Lung (tissue), 12 donors: ENCODE data around the gene DDX10. TPM values are rescaled to one million over a fixed set of nuclear protein-coding genes. Genes with fewer than 3 reads are reported as not detected.

Source experiments
- ATAC-seq: fragments of 200-7000 bp; cut with Tn5 transposase; one replicate; pipeline ENCODE4 v1.9.1; 2020; ENCODE audit warnings: moderate number of reproducible peaks; ENCODE audit not compliant: insufficient read depth, low FRiP score
- DNase-seq, 3 donors: peaks; one replicate each; pipeline ENCODE4 v3.0.0-alpha.2; 2013 to 2017
- H3K27ac ChIP-seq, 2 donors: one replicate each; pipeline ENCODE4 v1.5.1; 2013; ENCODE audit warnings: mild to moderate bottlenecking in 2 of 2, moderate library complexity in 2 of 2, control low read depth in 1 of 2, inconsistent platforms in 1 of 2, low read depth in 1 of 2, low read length in 1 of 2
- H3K27me3 ChIP-seq, 3 donors: one replicate each; pipeline ENCODE4 v1.5.1; 2013; ENCODE audit warnings: low read length in 2 of 3; ENCODE audit not compliant: control insufficient read depth in 3 of 3, insufficient read depth in 3 of 3
- H3K36me3 ChIP-seq, 4 donors: one replicate each; pipeline ENCODE4 v1.5.1; 2013; ENCODE audit warnings: low read length in 4 of 4, mild to moderate bottlenecking in 1 of 4, moderate library complexity in 1 of 4; ENCODE audit not compliant: control insufficient read depth in 4 of 4, insufficient read depth in 4 of 4
- H3K4me1 ChIP-seq, 5 donors: one replicate each; pipeline ENCODE4 v1.5.1; 2013; ENCODE audit warnings: low read length in 5 of 5, mild to moderate bottlenecking in 2 of 5, moderate library complexity in 1 of 5; ENCODE audit not compliant: control insufficient read depth in 5 of 5, insufficient read depth in 5 of 5
- H3K4me3 ChIP-seq: one replicate; pipeline ENCODE4 v1.5.1; 2013; ENCODE audit warnings: mild to moderate bottlenecking, control low read depth, moderate library complexity
- H3K9ac ChIP-seq, 2 donors: one replicate each; pipeline ENCODE4 v1.5.1; 2013; ENCODE audit warnings: low read length in 2 of 2, control low read depth in 1 of 2; ENCODE audit not compliant: insufficient read depth in 1 of 2
- H3K9me3 ChIP-seq, 4 donors: one replicate each; pipeline ENCODE4 v1.5.1; 2013; ENCODE audit warnings: low read length in 3 of 4, mild to moderate bottlenecking in 1 of 4, moderate library complexity in 1 of 4; ENCODE audit not compliant: control insufficient read depth in 4 of 4, insufficient read depth in 3 of 4
- WGBS, 2 donors: extraction: QIAGEN DNeasy Blood & Tissue Kit; methylation state at CpG; one replicate each; pipeline ENCODE4 v1.1.7; 2013; 5-methylcytosine and 5-hydroxymethylcytosine counted together
- polyA plus RNA-seq, 2 donors: library from polyadenylated mRNA; stranded (reverse); fragments of 200-250 nt; gene quantifications; one replicate each; pipeline ENCODE4 v1.2.1, GENCODE V29; 2013
- total RNA-seq, 2 donors: library from RNA; depleted of rRNA in 1 of 2; stranded (reverse); fragments of >200 nt in 1 of 2; gene quantifications; one replicate each; pipeline ENCODE4 v1.2.1, GENCODE V29; 2014 to 2021
- TF ChIP-seq, protein P1 (sequence below): IDR thresholded peaks from 2 replicates; pipeline ENCODE4 v1.5.1; 2012; ENCODE audit warnings: mild to moderate bottlenecking; ENCODE audit errors: control extremely low read depth, extremely low read depth
- donor health status: control.
- donor health status: control.
- donor health status: Bipolar disorder and iron deficiency.
- donor health status: healthy.
- donor health status: DM: yes; HTN: yes; CAD: no.

Gene DDX10
- total and polyA plus RNA-seq, 4 donors, result 13.9 to 30.5 (median 18.8) TPM

DNA sequence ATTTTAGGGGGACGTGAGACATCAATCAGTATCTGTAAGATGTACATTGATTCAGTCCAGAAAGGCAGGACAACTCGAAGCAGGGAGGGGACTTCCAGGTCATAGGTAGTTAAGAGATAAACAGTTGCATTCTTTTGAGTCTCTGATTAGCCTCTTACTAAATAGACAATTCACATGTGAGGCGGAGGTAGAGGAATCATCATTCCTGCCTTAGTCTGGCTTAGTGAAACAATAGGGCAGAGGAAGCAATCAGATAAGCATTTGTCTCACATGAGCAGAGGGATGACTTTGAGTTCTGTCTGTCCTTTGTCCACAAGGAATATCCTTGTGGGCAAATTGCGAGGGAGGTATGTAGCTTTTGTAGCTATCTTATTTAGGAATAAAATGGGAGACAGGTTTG, 248.3 kb downstream of the DDX10 start:
- TF ChIP-seq, protein P1, sequence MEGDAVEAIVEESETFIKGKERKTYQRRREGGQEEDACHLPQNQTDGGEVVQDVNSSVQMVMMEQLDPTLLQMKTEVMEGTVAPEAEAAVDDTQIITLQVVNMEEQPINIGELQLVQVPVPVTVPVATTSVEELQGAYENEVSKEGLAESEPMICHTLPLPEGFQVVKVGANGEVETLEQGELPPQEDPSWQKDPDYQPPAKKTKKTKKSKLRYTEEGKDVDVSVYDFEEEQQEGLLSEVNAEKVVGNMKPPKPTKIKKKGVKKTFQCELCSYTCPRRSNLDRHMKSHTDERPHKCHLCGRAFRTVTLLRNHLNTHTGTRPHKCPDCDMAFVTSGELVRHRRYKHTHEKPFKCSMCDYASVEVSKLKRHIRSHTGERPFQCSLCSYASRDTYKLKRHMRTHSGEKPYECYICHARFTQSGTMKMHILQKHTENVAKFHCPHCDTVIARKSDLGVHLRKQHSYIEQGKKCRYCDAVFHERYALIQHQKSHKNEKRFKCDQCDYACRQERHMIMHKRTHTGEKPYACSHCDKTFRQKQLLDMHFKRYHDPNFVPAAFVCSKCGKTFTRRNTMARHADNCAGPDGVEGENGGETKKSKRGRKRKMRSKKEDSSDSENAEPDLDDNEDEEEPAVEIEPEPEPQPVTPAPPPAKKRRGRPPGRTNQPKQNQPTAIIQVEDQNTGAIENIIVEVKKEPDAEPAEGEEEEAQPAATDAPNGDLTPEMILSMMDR, result no peak
- no peak overlapping the region for H3K27ac ChIP-seq
- H3K4me3 ChIP-seq, result no peak overlapping the region
- H3K9ac ChIP-seq, result no peak overlapping the region
- DNase-seq (no peak), ATAC-seq (no peak)
- no peaks in the 10 kb centered on the region for H3K9me3 ChIP-seq
- no peaks in the 10 kb centered on the region for H3K36me3 ChIP-seq
- peaks cover 0 to 2% (median 0%) of the 10 kb centered on the region in 5 donors for H3K4me1 ChIP-seq
- 74 to 86% methylated on average over 4 of the region's 4 CpGs for WGBS, 2 donors
- no peaks in the 10 kb centered on the region for H3K27me3 ChIP-seq

DNA sequence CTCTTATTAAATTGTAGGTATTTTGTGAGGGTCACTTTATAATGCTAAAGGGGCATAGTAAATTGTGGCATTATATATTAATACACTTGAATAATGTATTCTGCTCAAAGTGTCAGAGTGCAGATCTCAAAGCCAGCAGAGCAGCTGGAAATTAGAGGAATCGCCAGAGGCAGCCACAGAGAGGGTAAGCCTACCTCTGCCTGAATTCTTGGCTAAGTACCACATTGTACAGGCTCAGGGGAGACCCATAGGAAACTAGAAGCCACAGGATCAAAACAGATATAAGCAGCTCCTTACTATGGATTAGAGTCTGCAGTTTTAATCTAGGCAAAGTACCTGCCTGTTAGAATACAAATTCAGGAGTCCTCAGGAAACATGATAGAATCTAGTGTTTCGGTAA, 249.3 kb downstream of the DDX10 start:
- Histone ChIP-seq H3K4me1 (peaks cover 0 to 2% (median 0%) of the 10 kb centered on the region in 5 donors), H3K27me3 (no peaks in the 10 kb centered on the region), H3K9ac (no peak overlapping the region), H3K9me3 (no peaks in the 10 kb centered on the region), H3K36me3 (no peaks in the 10 kb centered on the region), H3K4me3 (no peak overlapping the region), H3K27ac (peak overlapping the region in 1 of 2 donors; percentile 47)
- 97% methylated on average over 2 of the region's 2 CpGs for whole genome bisulfite sequencing, 2 donors
- no peak for DNase-seq
- ATAC-seq, result no peak
- TF ChIP-seq, protein P1, result no peak

DNA sequence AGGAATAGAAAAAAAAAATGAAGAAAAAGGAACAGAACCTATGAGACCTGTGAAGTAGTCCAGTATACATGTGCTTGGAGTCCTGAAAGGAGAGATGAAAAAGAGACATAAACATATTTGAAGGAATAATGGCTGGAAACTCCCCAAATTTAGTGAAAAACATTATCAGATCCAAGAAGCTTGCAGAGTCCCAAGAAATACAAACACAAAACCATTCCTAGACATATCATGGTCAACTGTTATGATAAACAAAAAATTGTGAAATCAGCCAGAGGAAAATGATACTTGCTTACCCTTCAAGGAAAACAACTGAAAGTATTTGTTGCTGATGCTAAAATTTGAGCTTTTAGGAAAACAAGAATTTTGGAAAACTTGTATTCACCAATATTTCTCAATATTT, 250.1 kb downstream of the DDX10 start:
- Histone ChIP-seq H3K27ac (no peak overlapping the region), H3K9me3 (no peaks in the 10 kb centered on the region), H3K4me1 (peaks cover 0 to 2% (median 0%) of the 10 kb centered on the region in 5 donors), H3K4me3 (no peak overlapping the region), H3K9ac (no peak overlapping the region), H3K36me3 (no peaks in the 10 kb centered on the region), H3K27me3 (no peaks in the 10 kb centered on the region)
- peak in 2 of 3 donors; percentile 46 to 63 for DNase-seq
- ATAC-seq, result no peak
- TF ChIP-seq, protein P1, result no peak

DNA sequence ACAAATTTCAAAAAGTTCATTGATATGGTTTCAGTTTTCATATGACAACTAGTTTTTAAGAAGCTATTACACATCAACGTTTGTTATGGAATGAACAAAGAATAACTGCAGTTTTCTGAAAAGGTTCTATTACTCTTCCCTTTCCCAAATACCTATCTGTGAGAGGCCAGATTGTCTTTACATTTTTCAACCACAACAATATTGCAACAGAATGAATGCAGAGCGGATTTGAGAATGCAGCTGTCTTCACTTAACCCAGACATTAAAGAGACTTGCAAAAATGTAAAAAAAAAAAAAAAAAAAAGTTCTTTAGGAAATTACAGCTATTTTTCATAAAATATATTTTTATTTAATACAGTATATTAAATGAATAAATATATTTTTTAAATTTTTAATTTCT, 250.8 kb downstream of the DDX10 start:
- H3K27me3 ChIP-seq, result no peaks in the 10 kb centered on the region
- H3K27ac ChIP-seq, result no peak overlapping the region
- H3K4me3 ChIP-seq, result no peak overlapping the region
- ATAC-seq, result no peak
- no peaks in the 10 kb centered on the region for H3K9me3 ChIP-seq
- DNase-seq, result no peak
- H3K9ac ChIP-seq, result no peak overlapping the region
- H3K36me3 ChIP-seq, result no peaks in the 10 kb centered on the region
- H3K4me1 ChIP-seq, result peaks cover 0 to 6% (median 2%) of the 10 kb centered on the region in 5 donors
- TF ChIP-seq, protein P1, result no peak
- WGBS, 2 donors, result 73 to 82% methylated on average over 2 of the region's 2 CpGs
